HG02943 (cell line): ENCODE data around the gene TDRD10.

Experiments used
- ATAC-seq: cut with Tn5 transposase; IDR thresholded peaks from one replicate; pipeline ENCODE4 v1.9.1; 2021; ENCODE audit warnings: mild to moderate bottlenecking, low read depth, moderate library complexity; ENCODE audit not compliant: unreplicated experiment

TDRD10 gene

DNA sequence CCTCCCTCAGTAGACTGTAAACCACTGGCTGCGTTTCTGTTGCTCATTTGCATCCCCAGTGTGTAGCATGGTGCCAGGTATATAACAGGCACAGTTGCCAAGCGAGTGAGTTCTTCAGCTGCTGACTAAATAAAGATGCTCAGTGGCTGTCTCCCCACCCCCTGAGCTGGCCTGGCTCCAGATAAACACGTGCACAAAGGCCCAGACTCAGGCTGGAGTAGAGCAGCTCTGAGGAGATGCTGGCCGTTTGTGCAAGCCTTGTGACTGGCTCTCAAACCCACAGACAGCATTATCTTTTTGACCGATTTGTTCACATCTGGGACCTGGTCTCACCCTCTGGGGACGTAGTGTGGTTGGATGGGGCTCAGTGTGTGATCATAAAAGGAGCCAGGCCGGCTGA, 72.7 kb downstream of the TDRD10 start:
- ATAC-seq, result no peak

DNA sequence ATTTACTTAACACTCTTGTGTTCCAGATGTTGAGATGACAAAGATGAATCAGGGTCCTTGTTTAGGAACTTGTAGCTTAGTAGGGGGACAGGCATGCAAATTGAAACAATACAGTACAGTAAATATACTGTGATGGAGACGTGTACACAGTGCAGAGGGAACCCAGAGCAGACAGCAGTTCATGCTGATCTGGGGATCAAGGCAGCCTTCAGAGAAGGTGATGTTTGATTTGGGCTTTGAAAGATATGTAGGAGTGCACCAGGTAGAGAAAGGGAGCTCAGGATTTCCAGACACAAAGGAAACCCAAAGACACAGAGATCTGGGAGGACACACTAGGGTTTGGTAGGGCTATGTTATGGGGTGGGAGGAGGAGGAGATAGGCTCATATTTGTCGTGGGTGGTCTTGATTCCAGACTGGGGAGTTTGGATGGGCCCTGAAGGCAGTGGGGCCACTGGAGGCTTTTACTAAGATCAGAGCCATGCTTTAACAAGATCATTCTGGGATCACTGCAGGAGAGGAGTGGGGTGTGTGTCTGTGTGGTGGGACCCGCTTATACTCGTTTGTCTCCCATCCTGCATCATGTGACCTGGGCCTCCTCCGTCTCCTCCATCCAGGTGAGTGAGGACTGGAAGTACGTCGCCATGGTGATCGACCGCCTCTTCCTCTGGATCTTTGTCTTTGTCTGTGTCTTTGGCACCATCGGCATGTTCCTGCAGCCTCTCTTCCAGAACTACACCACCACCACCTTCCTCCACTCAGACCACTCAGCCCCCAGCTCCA, 73.3 kb downstream of the TDRD10 start:
- no peak for ATAC-seq

DNA sequence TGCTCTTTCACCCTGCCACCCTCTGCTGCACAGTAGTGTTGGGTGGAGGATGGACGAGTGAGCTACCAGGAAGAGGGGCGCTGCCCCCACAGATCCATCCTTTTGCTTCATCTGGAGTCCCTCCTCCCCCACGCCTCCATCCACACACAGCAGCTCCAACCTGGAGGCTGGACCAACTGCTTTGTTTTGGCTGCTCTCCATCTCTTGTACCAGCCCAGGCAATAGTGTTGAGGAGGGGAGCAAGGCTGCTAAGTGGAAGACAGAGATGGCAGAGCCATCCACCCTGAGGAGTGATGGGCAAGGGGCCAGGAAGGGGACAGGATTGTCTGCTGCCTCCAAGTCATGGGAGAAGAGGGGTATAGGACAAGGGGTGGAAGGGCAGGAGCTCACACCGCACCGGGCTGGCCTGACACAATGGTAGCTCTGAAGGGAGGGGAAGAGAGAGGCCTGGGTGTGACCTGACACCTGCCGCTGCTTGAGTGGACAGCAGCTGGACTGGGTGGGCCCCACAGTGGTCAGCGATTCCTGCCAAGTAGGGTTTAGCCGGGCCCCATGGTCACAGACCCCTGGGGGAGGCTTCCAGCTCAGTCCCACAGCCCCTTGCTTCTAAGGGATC, 74.0 kb downstream of the TDRD10 start:
- no peak for ATAC-seq

DNA sequence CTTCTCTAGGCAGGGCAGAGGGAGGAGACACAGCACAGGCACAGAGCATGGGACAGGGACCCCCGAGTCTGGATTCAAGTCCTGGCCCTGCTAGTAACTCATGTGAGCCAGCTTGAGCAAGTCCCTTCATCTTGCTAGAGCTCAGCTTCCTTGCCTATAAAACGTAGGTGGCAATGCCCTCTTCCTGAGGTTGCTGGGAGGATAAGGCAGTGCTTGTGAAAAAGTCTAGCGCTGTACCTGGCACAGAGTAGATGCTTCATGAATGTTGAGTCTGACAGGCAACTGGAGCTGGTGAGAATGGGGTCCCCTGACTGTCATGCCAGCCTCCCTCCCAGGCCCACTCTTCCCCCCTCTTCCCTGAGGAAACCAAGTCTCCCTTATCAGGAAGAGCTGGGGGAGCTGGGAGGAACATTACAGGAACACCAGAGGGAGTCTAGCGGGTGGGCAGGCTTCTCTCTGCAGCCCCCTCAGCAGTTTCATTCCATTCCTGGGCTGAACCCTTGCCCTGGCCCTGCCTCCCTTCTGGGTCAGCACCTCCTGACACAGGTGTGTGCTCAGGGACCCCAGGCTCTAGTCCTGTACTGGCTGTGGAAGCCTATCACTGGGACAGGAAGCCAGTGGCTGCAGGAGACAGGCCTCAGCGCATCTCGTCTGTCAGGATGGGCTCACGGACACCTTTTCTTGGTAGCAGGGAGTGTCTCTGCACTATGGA, 75.5 kb downstream of the TDRD10 start:
- ATAC-seq, result no peak

DNA sequence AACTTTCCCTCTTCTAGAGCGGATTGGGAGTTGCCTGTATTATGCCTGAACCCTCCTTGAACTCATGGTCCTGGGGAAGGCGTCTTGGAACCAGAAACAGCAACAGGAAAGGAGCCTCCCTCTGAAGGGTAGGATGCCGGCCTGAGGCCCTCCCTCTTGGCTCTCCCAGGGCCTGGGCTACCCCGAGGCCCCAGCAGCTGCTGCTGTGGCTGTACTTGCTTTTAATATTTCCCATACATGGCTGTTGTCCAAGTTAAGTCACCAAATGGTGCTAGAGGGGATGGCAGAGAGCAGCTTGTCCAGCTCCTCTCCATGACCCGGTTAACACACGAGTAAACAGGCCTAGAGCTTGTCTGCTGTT, 76.0 kb downstream of the TDRD10 start:
- no peak for ATAC-seq

DNA sequence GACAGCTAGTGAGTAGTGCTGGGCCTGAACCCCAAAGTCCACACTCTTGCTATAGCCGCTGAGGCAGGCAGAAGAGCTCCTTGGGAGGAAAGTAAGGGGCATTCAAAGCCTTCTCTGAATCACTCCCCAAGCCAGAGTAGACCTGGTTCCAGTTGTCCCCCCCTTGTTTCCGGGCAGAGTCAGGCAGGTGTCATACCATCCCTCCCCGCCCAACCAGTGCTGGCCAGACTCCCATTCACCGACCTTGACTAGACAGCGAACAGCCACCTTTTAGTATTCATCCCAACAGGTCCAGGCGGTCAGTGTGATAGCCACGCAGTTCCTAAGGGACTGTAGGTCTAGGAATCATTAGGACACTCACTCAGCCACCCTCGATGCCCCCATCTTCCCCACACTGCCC, 77.4 kb downstream of the TDRD10 start:
- no peak for ATAC-seq

DNA sequence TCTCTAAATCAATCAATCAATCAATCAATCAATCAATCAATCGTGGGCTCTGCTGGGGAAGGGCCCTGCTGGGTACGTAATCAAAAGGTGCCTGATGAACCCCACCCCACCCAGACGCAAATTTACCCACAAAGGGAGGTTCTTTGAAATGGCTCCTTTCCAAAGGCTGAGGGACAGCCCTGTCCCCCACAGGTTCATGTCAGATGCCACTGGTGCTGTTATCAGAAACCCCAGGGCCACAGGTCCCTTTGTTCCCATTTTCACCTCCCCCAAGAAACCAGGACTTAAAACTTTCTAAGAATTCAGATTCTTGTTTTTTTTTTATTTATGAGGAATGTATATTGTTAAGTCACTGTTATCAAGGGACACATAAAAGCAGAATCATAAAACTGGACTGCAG, 79.7 kb downstream of the TDRD10 start:
- ATAC-seq, result no peak

DNA sequence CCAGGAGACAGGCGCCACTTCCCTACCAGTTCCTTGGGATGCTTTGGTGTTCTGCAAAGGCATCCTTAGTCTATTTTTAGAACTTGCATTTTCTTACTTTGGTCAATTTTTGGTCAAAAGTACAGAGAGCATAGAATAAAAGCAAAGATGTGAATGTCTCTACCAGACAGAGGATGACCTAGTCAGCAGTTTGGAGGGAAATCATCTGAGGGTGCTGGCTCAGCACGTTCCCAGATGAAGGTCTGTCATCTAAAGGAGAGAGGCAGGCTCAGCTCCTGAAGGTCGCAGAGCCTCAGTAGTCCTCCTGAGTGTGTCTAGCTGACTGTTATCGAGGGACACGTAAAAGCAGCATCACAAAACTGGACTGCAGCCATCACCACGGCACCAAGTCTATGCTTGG, 80.9 kb downstream of the TDRD10 start:
- ATAC-seq, result no peak

DNA sequence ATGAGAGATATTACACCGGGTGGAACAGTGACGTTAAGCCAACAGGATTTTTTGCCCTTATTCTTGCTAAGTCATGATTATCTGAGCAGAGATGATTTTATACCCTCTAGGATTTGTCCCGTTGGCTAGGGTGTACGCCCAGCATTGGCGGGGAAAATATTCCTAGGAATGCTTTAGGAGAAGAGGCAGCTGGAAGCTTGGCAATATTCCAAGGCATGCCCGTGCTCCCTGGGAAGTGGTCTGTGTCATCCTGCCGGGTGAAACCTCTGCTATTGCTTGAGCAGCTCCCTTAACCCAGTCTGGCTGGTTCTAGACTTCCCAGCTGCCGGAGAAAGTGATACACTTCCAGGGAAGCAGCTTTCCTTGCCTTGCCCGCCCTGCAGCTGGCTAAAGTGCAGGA, 81.8 kb downstream of the TDRD10 start:
- no peak for ATAC-seq

DNA sequence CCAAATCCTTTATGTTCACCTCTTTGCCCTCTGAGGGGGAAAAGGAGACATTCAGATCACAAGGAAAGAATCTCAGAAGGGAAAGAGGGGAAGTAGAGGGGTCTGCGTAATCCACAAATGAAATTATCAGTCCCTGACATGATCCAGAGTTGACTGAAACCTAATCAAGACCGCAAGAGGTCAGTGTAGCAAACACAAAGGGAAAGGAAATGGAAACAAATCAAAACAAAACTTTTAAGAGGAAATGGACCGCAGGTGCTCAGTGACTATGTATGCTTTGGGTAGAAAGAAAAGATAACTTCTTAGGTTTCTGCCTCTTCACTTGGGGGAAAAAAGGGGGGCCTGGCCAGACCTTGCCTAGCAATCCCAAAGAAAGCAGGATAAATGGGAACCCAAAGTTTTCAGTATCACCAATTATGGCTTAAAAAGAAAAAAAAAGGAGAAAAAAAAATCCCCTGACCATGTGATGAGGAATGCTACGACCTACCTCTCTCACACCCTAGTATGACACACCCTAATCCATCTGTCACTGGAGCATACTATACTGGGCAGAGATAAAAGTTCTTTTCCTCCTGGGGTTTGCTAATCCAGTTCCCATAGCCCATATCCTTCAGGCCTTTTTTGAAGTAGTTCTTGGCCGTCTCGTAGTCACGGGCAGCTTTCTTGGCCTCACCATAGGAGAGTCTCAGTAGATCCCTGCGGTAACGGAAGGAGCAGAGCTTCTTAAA, 82.4 kb downstream of the TDRD10 start:
- ATAC-seq, result no peak

DNA sequence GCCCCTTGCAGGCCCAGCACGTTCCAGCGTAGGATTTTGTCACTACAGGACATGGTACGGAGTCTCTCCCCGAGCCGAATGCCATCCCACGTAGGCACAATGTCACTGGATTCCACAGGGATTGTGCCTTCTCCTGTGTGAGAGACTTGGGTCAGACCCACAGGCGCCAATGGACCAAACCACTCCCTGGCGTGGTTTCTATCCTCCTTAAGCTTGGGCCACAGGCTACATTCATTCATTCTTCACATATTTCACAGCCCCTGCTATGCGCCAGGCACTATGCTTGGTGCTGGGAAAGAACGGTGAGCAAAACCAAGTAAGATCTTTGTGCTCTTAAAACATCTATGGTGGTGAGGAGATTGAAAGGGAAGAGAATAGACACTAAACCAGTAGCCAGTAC, 84.2 kb downstream of the TDRD10 start:
- ATAC-seq, result no peak

DNA sequence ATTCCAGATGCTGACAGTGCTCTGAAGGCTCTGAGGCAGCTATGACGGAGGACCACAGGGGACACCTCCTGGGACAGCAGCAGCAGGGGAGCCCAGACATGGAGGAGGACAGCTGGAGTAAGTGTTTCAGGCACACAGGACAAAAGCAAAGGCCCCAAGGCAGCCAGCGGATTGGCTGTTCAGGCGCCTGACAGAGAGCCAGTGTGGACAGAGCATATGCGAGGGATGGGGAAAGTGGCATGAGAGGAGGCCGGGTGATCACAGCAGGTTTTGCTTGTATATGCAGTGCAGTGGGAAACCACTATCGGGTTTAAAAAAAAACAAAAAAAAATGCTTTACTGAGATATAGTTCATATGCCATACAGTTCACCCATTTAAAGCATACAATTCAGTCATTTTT, 84.6 kb downstream of the TDRD10 start:
- no peak for ATAC-seq

DNA sequence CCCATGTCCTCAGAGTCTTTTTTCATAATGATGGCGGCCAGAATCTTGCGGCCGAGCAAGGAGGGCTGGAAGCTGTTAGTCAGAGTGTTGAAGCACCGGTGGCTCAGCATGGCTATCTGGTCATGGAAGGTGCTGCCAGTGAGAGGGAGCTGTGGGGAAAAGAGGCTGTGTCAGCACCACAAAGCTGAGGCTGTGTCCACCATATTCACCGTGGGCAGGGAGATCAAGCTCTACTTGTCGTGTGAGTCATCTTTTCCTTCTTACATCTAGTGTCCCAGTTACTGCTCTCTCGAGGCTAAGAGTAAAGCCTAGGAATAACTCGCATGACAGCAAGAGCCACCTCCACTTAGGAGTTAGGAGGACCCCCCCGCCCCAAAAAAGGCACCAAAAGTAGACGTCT, 87.8 kb downstream of the TDRD10 start:
- ATAC-seq, result no peak

DNA sequence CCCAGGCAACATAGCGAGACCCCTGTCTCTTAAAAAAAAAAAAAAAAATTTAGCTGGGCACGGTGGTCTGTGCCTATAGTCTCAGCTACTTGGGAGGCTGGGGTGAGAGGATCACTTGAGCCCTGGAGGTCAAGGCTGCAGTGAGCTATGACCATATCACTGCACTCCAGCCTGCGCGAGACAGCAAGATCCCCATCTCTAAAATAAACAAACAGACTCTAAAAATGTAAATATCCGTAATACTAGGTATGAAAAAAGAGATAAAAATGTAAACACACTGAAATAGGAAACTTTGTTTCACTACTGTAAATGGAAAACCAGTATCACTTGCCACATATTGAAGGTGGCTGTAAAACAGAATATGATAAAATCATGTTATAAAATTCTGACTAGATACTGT, 88.7 kb downstream of the TDRD10 start:
- no peak for ATAC-seq

DNA sequence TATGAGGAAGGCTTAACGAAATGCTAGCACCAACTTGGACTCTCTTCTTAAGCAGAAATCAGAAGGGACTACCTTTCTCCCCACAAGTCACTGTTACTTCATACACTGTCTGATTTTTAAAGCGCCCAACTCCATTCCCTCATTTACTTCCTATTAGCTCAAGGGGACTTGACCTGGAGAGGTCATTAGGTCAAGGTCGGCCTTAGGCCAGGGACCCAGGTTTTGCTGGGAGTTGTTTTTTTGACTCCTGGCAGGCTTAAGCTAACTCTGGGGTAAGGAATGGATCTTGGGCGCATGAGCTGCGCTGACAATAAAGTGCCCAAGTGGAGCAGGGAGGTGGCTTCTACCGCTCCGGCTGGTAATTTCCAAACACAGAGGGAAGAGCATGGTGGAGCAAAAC, 89.2 kb downstream of the TDRD10 start:
- ATAC-seq, result no peak

DNA sequence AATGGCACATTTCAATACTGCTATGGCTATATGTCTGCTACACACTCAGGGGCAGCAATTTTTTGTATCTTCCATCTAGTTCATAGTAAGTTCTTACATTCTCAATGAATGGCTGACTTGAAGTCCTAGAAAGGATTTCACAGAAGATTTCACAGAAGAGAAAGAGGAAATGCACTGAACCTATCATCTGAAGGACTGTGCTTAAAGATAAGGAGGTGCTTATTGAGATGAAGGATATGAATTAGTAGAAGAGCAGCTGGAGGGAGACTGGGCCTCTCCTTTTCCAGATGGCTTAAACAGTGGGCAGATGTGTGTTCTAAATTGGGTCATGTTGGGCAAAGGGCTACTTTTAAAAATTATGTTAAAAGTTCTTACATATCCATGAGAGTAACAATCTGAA, 91.4 kb downstream of the TDRD10 start:
- no peak for ATAC-seq

DNA sequence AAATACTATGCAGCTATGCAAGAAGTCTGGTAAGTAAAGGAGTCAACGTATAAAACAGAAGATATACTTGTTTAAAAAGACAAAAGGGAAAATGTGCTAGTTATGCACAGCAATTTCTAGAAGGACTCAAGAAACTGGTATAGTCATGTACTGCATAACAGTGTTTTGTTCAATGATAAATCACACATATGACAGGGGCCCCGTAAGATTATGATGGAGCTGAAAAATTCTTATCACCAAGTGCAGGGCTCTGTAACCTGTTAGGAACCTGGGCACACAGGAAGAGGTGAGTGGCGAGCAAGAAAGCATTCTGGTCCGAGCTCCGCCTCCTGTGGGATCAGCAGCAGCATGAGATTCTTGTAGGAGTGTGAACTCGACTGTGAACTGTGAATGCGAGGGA, 92.8 kb downstream of the TDRD10 start:
- ATAC-seq, result no peak

DNA sequence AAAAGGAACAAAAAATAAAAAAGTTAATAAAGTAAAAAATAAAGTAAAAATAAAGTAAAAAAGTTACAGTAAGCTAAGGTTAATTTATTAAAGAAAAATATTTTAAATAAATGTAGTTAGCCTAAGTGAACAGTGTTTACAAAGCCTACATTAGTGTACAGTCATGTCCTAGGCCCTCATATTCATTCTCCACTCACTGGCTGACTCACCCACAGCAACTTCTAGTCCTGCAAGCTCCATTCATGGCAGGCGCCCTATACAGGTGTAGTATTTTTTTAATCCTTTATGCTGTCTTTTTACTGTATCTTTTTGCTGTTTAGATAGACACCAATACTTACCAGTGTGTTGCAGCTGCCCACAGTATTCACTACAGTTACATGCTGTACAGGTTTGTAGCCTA, 93.6 kb downstream of the TDRD10 start:
- ATAC-seq, result no peak
